Left ventricle myocardium inferior (tissue), 1 donor: ENCODE data around the gene CCL27. TPM values are rescaled to one million over a fixed set of nuclear protein-coding genes. Genes with fewer than 3 reads are reported as not detected.

Experiments used
- DNase-seq: peaks from one replicate; pipeline ENCODE4 v3.0.0-alpha.2; 2020
- H3K27ac ChIP-seq: fragments of 200-600 bp; replicated peaks from 2 replicates; pipeline ENCODE4 v1.8.0; 2021
- H3K27me3 ChIP-seq: fragments of 200-600 bp; 2 replicates; pipeline ENCODE4 v1.8.0; 2021; ENCODE audit warnings: low read depth
- H3K36me3 ChIP-seq: fragments of 200-600 bp; 2 replicates; pipeline ENCODE4 v1.8.0; 2021
- H3K4me1 ChIP-seq: fragments of 200-600 bp; 2 replicates; pipeline ENCODE4 v1.8.0; 2021
- H3K4me3 ChIP-seq: fragments of 200-600 bp; 2 replicates; pipeline ENCODE4 v1.8.0; 2021; ENCODE audit warnings: mild to moderate bottlenecking, moderate library complexity
- H3K9me3 ChIP-seq: fragments of 200-600 bp; replicated peaks from 2 replicates; pipeline ENCODE4 v1.8.0; 2021
- intact Hi-C: fragments of 100-400 bp; cut with micrococcal nuclease; formaldehyde crosslinking; loops from one replicate; pipeline ENCODE4 v1.11.0; 2022
- total RNA-seq: library from RNA; stranded (reverse); fragmentation: NEBNext Ultra II Directional; extraction: Animal tissue kit (Norgen Biotek cat#: 25700); gene quantifications from one replicate; pipeline ENCODE4 v1.2.1, GENCODE V29; 2021
- TF ChIP-seq, protein P1 (sequence below): fragments of 200-600 bp; IDR thresholded peaks from 2 replicates; pipeline ENCODE4 v1.8.0; 2021; ENCODE audit warnings: antibody characterized with exemption, mild to moderate bottlenecking, borderline replicate concordance
- donor health status: DM: no; HTN: yes; CAD: no; lungs with severe emphysema.

The CCL27 gene
- total RNA-seq, 1 donor from 2014 or later = 0.41 TPM

DNA sequence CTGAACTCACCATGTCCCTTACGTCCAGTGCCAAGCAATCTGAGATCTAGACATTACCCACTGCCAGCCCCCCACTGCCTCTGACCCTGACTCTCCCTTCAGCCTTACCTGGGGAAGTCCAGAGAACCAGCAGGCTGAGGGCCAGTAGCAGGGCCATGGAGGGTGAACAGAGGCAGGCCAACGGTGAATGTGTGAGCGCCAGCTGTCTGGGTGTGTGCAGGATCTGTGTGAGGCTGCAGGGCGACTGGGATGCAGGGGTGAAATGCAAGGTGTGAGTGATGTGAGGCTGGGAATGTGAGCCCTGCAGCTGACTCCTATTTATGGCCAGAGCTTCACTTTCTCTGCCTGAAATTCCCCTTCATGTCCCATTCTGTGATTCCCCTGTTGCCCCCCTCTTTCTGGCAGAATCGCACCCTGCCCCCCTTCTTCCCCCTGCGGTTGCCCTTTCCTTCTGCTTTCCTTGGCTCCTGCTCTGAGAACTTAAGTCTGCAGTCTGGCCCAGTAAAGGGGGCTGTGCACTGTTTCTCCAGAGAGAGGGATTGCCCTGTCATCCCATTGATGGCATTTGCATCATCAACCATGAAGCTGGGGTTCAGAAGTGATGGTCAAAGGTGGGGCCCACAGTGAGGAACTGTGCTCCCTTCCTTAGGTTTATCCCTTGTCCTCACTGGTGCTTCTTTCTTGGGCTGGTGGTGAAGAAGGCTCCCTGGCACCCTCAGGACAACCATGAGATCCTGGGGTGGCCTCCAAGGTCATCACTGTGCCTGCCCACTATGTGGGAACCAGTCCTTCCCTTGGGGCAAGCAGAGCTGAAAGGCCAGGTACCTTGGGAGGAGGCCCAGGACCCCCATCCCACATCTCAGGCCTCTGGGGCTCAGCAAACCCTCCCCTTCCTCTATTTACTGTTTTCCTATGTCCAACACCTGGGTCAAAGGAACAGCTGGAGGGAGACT lies 28.8 kb upstream of the CCL27 start, which contains the start of gene CCL19:
Gene CCL19, minus strand, starts transcription at position 294 of the 953 bp plus-strand sequence. Its CDS starts 137 bp downstream, at position 157.
- Histone ChIP-seq H3K27me3 (no peaks in the 10 kb centered on the region), H3K4me3 (no peak within 1 kb of the TSS), H3K36me3 (no peaks in the 10 kb centered on the region), H3K4me1 (no peaks in the 10 kb centered on the region), H3K27ac (no peak within 1 kb of the TSS), H3K9me3 (no peaks in the 10 kb centered on the region)
- no peak for DNase-seq
- TF ChIP-seq, protein P1, sequence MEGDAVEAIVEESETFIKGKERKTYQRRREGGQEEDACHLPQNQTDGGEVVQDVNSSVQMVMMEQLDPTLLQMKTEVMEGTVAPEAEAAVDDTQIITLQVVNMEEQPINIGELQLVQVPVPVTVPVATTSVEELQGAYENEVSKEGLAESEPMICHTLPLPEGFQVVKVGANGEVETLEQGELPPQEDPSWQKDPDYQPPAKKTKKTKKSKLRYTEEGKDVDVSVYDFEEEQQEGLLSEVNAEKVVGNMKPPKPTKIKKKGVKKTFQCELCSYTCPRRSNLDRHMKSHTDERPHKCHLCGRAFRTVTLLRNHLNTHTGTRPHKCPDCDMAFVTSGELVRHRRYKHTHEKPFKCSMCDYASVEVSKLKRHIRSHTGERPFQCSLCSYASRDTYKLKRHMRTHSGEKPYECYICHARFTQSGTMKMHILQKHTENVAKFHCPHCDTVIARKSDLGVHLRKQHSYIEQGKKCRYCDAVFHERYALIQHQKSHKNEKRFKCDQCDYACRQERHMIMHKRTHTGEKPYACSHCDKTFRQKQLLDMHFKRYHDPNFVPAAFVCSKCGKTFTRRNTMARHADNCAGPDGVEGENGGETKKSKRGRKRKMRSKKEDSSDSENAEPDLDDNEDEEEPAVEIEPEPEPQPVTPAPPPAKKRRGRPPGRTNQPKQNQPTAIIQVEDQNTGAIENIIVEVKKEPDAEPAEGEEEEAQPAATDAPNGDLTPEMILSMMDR = no peak
- intact Hi-C loops = no loop called here

DNA sequence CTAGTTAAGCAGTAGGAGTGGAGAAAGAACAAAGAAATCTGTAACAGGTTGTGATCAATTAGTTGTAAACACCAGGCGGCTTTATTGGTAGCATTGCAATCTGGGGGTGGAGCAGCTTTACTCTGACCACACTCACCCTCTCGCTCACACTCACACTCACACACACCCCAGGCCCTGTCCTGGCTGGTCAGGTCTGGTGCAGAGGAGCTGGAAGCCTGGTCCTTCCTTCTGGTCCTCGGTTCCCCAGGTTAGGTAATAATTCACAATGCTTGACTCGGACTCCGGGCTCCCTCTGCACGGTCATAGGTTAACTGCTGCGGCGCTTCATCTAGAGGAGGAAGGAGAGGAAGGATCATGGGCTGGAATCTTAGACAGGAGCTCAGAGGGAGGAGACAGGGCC lies 27.1 kb upstream of the CCL27 start:
- Histone ChIP-seq H3K9me3 (no peaks in the 10 kb centered on the region), H3K4me1 (no peaks in the 10 kb centered on the region), H3K27me3 (no peaks in the 10 kb centered on the region), H3K27ac (no peak overlapping the region), H3K36me3 (no peaks in the 10 kb centered on the region), H3K4me3 (no peak overlapping the region)
- intact Hi-C loops = no loop called here
- TF ChIP-seq, protein P1 = no peak
- no peak for DNase-seq

DNA sequence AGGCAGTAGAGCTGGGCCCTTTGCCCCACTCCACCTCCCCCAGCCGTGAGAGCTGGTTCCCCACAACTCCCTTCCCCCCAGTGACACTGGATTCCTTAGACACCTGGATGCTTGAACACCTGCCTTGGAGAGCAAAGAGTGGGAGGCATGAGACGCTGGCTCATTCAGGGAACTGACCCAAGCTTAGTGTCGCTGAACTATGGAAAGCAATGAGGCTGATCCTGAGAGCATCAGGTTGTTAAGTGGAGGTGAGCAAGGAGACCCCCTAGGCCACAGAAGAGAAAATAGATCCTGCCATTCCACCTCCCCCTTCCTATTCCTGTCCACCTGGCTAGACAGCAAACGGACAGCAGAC lies 26.6 kb upstream of the CCL27 start:
- intact Hi-C loops = no loop called here
- TF ChIP-seq, protein P1 = no peak
- Histone ChIP-seq H3K4me3 (no peak overlapping the region), H3K36me3 (no peaks in the 10 kb centered on the region), H3K4me1 (no peaks in the 10 kb centered on the region), H3K27ac (no peak overlapping the region), H3K9me3 (no peaks in the 10 kb centered on the region), H3K27me3 (no peaks in the 10 kb centered on the region)
- no peak for DNase-seq

DNA sequence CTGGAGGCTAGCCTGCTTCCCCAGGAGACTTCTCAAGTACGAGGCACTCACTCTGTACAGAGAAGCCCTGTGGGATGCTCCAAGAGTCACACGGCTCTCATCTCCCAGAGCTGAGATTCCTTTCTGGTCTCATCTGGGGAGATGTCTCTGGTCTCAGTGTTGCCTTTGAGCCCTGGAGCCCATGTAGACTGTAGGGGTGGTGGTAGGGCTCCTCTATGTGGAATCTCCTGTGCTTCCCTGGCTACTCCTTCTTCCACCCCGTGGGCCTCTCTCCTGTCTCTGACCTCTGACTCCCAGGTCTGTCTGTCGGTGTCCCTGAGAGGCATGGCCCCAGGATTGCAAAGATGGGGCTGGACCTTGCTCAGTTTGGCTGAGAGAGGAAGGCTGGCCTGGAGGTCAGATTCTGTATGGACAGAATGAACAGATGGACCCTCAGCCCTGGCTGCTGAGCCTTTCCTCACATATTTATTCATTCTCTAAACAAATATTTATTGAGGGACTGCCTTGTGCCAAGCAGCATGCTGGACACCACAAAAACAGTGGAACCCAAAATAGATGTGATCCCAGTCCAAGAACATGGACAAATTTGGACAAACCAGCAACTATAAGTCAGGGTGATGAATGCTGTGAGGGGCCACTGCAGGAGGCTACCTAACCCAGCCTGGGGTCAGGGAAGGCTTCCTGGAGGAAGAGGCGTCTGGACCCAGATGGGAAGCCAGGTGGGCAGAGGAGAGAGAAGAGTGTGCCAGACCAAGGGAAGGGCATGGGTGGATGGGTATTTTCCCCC lies 26.1 kb upstream of the CCL27 start:
- intact Hi-C loops = no loop called here
- TF ChIP-seq, protein P1 = no peak
- no peak for DNase-seq

DNA sequence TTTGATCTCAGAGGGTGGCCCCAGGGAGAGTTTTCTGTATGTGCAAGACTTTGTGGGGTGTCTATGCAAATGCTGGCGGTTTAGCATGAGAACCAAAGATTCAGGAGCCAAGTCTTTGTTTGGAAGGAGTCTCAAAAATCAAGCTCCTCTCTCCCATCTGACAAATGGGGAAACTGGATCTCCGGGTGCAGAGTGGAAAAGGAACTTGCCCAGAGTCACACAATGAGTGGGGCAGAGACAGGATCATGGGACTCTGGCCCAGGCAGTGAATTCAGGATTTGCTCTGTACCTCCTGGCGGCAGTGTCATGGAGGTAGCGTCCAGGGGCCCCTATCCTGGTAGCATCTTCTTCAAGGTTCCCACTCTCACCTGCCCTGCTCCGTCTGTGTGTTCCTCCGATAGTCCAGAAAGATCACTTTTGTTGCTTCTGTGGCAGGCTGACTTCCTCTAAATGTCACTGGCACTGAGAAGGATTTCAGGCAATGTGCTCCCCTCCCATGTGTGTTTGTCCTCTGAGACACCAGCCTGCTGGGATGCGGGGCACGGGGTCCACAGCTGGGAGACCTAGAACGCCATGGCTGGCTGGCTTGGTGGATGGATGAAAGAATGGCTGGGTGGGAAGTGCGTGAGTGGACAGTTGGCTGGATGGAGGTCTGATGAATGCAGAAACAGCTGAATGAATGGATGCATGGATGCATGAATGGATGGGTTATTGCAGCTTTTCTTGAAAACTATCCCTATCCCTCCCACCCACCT lies 25.0 kb upstream of the CCL27 start:
- no peak overlapping the region for H3K27ac ChIP-seq

More for the DNA sequence above, 26.1 kb upstream of the CCL27 start:
- no peaks in the 10 kb centered on the region for H3K4me1 ChIP-seq
- H3K4me3 ChIP-seq = no peak overlapping the region
- no peaks in the 10 kb centered on the region for H3K9me3 ChIP-seq
- no peaks in the 10 kb centered on the region for H3K36me3 ChIP-seq
- H3K27me3 ChIP-seq = no peaks in the 10 kb centered on the region
- H3K27ac ChIP-seq = no peak overlapping the region

More for the DNA sequence above, 25.0 kb upstream of the CCL27 start:
- Histone ChIP-seq H3K4me1 (no peaks in the 10 kb centered on the region), H3K27me3 (no peaks in the 10 kb centered on the region), H3K9me3 (no peaks in the 10 kb centered on the region), H3K36me3 (no peaks in the 10 kb centered on the region), H3K4me3 (no peak overlapping the region)
- intact Hi-C loops = no loop called here
- TF ChIP-seq, protein P1 = no peak
- DNase-seq = no peak
